Heart left ventricle (tissue), 13 donors: Measurements from ENCODE around the gene CD151.

Source experiments
- POLR2A ChIP-seq, 2 donors: fragments of 450-650 bp; IDR thresholded peaks; one replicate each; pipeline ENCODE4 v1.6.1; 2017; ENCODE audit warnings: antibody characterized with exemption in 2 of 2, mild to moderate bottlenecking in 2 of 2, moderate library complexity in 2 of 2
- TF ChIP-seq, protein P1 (sequence below), 12 donors: fragments of 200-600 bp; sonication (generic) in 4 of 12; IDR thresholded peaks; one replicate each; pipeline versions ENCODE4 v1.5.0 to v1.8.0; 2018 to 2022; ENCODE audit warnings: antibody characterized with exemption in 12 of 12, mild to moderate bottlenecking in 5 of 12
- donor health status: ischemic (EF 13 %, LVEDD 7.1; RV severe dilation, severe dysfunction).
- donor health status: DM: no; HTN: yes; CAD: no.
- donor health status: DM: no; HTN: no; CAD: no.
- donor health status: ischemic (EF 25% LVEDD 6.9; RV normal size, moderate dysfunction).
- donor health status: ischemic (EF 25% LVEDD 5.7; RV mildly dilated, moderate dysfunction).
- donor health status: ischemic (EF 35%, LVEDD 5.7; RV mildly dilated, moderate dysfunction).
- donor health status: nonischemic (EF 11% LVEDD 7.7; RV severe dilation, severe dysfunction).
- donor health status: DM: yes; HTN: yes; CAD: no.
- donor health status: PGD.
- donor health status: ischemic (EF 29% LVEDD 5.4; RV normal size, mild dysfunction).
- donor health status: nonischemic (EF 23%, LVEDD 6.1; RV moderate dilation, normal function).

DNA sequence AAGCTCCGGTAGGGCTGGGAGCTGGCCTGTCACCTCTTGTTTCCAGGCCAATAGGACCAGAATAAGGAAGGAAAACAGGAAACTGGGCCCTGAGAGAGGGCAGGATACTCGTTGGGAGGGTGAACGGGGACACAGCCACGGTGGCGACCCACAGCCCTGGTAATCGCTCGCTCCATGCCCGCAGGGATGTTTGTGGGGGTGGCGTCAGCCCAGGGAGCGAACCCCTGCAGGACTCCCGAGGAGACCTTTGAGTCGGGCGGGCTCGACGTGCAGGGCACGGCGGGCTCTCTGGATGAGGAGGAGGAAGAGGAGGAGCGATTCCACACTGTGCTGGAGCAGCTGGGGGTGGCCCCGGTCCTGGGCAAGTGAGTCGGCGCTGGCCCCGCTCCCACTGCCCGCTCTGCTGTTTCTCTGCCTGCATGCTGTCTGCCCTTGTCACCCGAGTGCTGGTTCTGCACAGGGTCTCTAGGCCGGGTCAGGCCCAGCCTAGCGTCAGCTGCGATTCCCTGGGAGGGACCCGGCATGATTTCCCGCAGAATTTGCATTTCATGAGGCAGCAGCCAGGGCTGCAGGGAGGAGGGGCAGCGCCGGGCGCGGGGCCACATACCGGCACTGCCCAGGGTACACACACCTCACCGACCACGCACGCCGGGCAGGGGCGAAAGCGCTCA, 3.4 kb upstream of the CD151 start:
- TF ChIP-seq, protein P1, sequence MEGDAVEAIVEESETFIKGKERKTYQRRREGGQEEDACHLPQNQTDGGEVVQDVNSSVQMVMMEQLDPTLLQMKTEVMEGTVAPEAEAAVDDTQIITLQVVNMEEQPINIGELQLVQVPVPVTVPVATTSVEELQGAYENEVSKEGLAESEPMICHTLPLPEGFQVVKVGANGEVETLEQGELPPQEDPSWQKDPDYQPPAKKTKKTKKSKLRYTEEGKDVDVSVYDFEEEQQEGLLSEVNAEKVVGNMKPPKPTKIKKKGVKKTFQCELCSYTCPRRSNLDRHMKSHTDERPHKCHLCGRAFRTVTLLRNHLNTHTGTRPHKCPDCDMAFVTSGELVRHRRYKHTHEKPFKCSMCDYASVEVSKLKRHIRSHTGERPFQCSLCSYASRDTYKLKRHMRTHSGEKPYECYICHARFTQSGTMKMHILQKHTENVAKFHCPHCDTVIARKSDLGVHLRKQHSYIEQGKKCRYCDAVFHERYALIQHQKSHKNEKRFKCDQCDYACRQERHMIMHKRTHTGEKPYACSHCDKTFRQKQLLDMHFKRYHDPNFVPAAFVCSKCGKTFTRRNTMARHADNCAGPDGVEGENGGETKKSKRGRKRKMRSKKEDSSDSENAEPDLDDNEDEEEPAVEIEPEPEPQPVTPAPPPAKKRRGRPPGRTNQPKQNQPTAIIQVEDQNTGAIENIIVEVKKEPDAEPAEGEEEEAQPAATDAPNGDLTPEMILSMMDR (IDR thresholded peaks at IDR 0.05), result no peak
- peak in 1 of 2 donors; percentile 26 for TF ChIP-seq POLR2A (IDR thresholded peaks at IDR 0.05)
